Measurements from ENCODE around the gene CORO2B.
"Not testable (repeated sequence)": the region's sequence is repeated elsewhere in the genome, so short reads cannot be mapped to it uniquely, and the experiment has no call there.

CORO2B gene

GRCh38 chr15:68643216-68643830, 64.5 kb downstream of the CORO2B start:
- no peak for TF ChIP-seq CTCF (IDR thresholded peaks at IDR 0.05; ENCODE audit: low read depth, low read length, missing control alignments)
- in situ Hi-C loops (cut with HindIII; ENCODE audit: low sequenced_read_pairs): no loop called here
- no peak overlapping the region for H3K4me3 ChIP-seq (ENCODE audit: low read depth, low read length)
- DNase-seq (ENCODE audit: low read depth): no peak

GRCh38 chr15:68644083-68644904, 65.5 kb downstream of the CORO2B start:
- no peak overlapping the region for H3K4me3 ChIP-seq (ENCODE audit: low read depth, low read length)
- TF ChIP-seq CTCF (IDR thresholded peaks at IDR 0.05; ENCODE audit: low read depth, low read length, missing control alignments): peak; percentile 23
- in situ Hi-C loops (cut with HindIII; ENCODE audit: low sequenced_read_pairs): no loop called here
- DNase-seq (ENCODE audit: low read depth): peak; percentile 50

GRCh38 chr15:68644996-68645395, 66.2 kb downstream of the CORO2B start:
- DNase-seq (ENCODE audit: low read depth): no peak
- H3K4me3 ChIP-seq (ENCODE audit: low read depth, low read length): no peak overlapping the region
- TF ChIP-seq CTCF (IDR thresholded peaks at IDR 0.05; ENCODE audit: low read depth, low read length, missing control alignments): no peak
- in situ Hi-C loops (cut with HindIII; ENCODE audit: low sequenced_read_pairs): no loop called here

- H3K4me3 ChIP-seq (ENCODE audit: low read depth, low read length): no peak overlapping the region
- in situ Hi-C loops (cut with HindIII; ENCODE audit: low sequenced_read_pairs): no loop called here
- DNase-seq (ENCODE audit: low read depth): no peak
- no peak for TF ChIP-seq CTCF (IDR thresholded peaks at IDR 0.05; ENCODE audit: low read depth, low read length, missing control alignments)
These were observed 67.4 kb downstream of the CORO2B start for GRCh38 chr15:68646156-68646555.

- H3K4me3 ChIP-seq (ENCODE audit: low read depth, low read length): no peak overlapping the region
- in situ Hi-C loops (cut with HindIII; ENCODE audit: low sequenced_read_pairs): no loop called here
- DNase-seq (ENCODE audit: low read depth): no peak
- no peak for TF ChIP-seq CTCF (IDR thresholded peaks at IDR 0.05; ENCODE audit: low read depth, low read length, missing control alignments)
These were observed 67.9 kb downstream of the CORO2B start for GRCh38 chr15:68646696-68647095.

GRCh38 chr15:68647361-68647760, 68.6 kb downstream of the CORO2B start:
- in situ Hi-C loops (cut with HindIII; ENCODE audit: low sequenced_read_pairs); H3K4me3 ChIP-seq (ENCODE audit: low read depth, low read length); DNase-seq (ENCODE audit: low read depth): not testable (repeated sequence)

All from astrocyte of the cerebellum (primary cell).